GM23338 (cell line): Measurements from ENCODE around the gene AGAP1.

ENCODE experiments used
- CREB1 ChIP-seq: fragments of 250-450 bp; sonication (Bioruptor Pico); IDR thresholded peaks from 2 replicates; pipeline ENCODE4 v1.5.0; 2020; ENCODE audit warnings: low read depth, mild to moderate bottlenecking, moderate library complexity
- CTCF ChIP-seq, 2 experiments: fragments of 200-600 bp in 1 of 2; sonication (generic) in 1 of 2; conservative IDR thresholded peaks; 2 replicates each; pipeline versions ENCODE4 v1.5.1 to v1.6.1; 2016 to 2017; ENCODE audit warnings: antibody characterized with exemption in 2 of 2, low read depth in 2 of 2, mild to moderate bottlenecking in 2 of 2, moderate library complexity in 1 of 2
- EZH2 ChIP-seq: fragments of 200-600 bp; sonication (generic); IDR thresholded peaks from one replicate; pipeline ENCODE4 v1.8.0; 2017; ENCODE audit warnings: antibody characterized with exemption, mild to moderate bottlenecking, low read depth; ENCODE audit not compliant: unreplicated experiment
- EZH2phosphoT487 ChIP-seq: fragments of 200-600 bp; sonication (generic); IDR thresholded peaks from one replicate; pipeline ENCODE4 v1.8.1; 2018; ENCODE audit warnings: antibody characterized with exemption; ENCODE audit not compliant: unreplicated experiment
- POLR2AphosphoS5 ChIP-seq: IDR thresholded peaks from 2 replicates; pipeline ENCODE4 v1.6.1; 2016; ENCODE audit warnings: antibody characterized with exemption, low read depth
- STAT1 ChIP-seq: IDR thresholded peaks from one replicate; pipeline ENCODE4 v1.6.1; 2016; ENCODE audit warnings: antibody characterized with exemption; ENCODE audit not compliant: unreplicated experiment
- ZNF331 ChIP-seq: fragments of 250-450 bp; sonication (Bioruptor Pico); IDR thresholded peaks from 2 replicates; pipeline ENCODE4 v1.5.0; 2020; ENCODE audit warnings: low read depth, mild to moderate bottlenecking, moderate library complexity
- TF ChIP-seq, protein P1 (sequence below): IDR thresholded peaks from one replicate; pipeline ENCODE4 v1.6.1; 2018; ENCODE audit warnings: antibody characterized with exemption; ENCODE audit not compliant: unreplicated experiment

GRCh38 chr2:235739704-235740415, 246.0 kb downstream of the AGAP1 start:
- TF ChIP-seq CTCF (conservative IDR thresholded peaks at IDR 0.05; ENCODE audit: low read depth in 2 of 2) (0 out of 4 replicates have a peak, but pooled peaks of 1 of the 2 experiments have one; percentile 9), ZNF331 (no peak), POLR2AphosphoS5 (no peak), EZH2 (no peak), EZH2phosphoT487 (no peak), CREB1 (CRISPR knock-in tag) (no peak), STAT1 (no peak)
- TF ChIP-seq, protein P1, sequence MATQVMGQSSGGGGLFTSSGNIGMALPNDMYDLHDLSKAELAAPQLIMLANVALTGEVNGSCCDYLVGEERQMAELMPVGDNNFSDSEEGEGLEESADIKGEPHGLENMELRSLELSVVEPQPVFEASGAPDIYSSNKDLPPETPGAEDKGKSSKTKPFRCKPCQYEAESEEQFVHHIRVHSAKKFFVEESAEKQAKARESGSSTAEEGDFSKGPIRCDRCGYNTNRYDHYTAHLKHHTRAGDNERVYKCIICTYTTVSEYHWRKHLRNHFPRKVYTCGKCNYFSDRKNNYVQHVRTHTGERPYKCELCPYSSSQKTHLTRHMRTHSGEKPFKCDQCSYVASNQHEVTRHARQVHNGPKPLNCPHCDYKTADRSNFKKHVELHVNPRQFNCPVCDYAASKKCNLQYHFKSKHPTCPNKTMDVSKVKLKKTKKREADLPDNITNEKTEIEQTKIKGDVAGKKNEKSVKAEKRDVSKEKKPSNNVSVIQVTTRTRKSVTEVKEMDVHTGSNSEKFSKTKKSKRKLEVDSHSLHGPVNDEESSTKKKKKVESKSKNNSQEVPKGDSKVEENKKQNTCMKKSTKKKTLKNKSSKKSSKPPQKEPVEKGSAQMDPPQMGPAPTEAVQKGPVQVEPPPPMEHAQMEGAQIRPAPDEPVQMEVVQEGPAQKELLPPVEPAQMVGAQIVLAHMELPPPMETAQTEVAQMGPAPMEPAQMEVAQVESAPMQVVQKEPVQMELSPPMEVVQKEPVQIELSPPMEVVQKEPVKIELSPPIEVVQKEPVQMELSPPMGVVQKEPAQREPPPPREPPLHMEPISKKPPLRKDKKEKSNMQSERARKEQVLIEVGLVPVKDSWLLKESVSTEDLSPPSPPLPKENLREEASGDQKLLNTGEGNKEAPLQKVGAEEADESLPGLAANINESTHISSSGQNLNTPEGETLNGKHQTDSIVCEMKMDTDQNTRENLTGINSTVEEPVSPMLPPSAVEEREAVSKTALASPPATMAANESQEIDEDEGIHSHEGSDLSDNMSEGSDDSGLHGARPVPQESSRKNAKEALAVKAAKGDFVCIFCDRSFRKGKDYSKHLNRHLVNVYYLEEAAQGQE, result no peak
